WTC11 (cell line): ENCODE data around the gene SVOPL. TPM values are rescaled to one million over a fixed set of nuclear protein-coding genes. Genes with fewer than 3 reads are reported as not detected.
A peak's percentile ranks its signal among the peaks of the same experiment; 100 is the strongest.

Source experiments
- ATAC-seq: fragments of 200-7000 bp; cut with Tn5 transposase; 2 replicates; pipeline ENCODE4 v1.10.0; 2021; ENCODE audit warnings: mild to moderate bottlenecking, moderate library complexity
- CTCF ChIA-PET: fragments of 300-600 bp; sonication (Branson Sonifier 250); formaldehyde crosslinking; loops from one replicate; lab custom pipeline; 2021; ENCODE audit warnings: antibody characterized with exemption; lab: Charles Lee
- POLR2A ChIA-PET: fragments of 350-600 bp; sonication (Branson Sonifier 250); formaldehyde crosslinking; loops from one replicate; lab custom pipeline; 2021; ENCODE audit warnings: antibody characterized with exemption; lab: Charles Lee
- DNase-seq: peaks from one replicate; pipeline ENCODE4 v3.0.0; 2021; ENCODE audit warnings: low spot score
- H3K27ac Mint-ChIP-seq: 2 replicates; pipeline ENCODE4 v1.8.0; 2021; ENCODE audit warnings: mixed read lengths
- H3K27me3 Mint-ChIP-seq: 2 replicates; pipeline ENCODE4 v1.8.0; 2021; ENCODE audit warnings: low read depth, mild to moderate bottlenecking, moderate library complexity, mixed read lengths
- H3K36me3 Mint-ChIP-seq: 2 replicates; pipeline ENCODE4 v1.8.0; 2021; ENCODE audit warnings: mixed read lengths
- H3K4me1 Mint-ChIP-seq: 2 replicates; pipeline ENCODE4 v1.8.0; 2022; ENCODE audit warnings: mixed read lengths
- H3K4me3 Mint-ChIP-seq: 2 replicates; pipeline ENCODE4 v1.8.0; 2021; ENCODE audit warnings: mild to moderate bottlenecking, moderate library complexity, mixed read lengths
- H3K9me3 Mint-ChIP-seq: 2 replicates; pipeline ENCODE4 v1.8.0; 2021; ENCODE audit warnings: mixed read lengths
- ERG ChIP-seq: fragments of 250-450 bp; sonication (Bioruptor Pico); IDR thresholded peaks from 2 replicates; pipeline ENCODE4 v1.8.0; 2021; ENCODE audit warnings: mild to moderate bottlenecking
- ESRRA ChIP-seq: sonication (generic); formaldehyde crosslinking; IDR thresholded peaks from 2 replicates; pipeline ENCODE4 v1.8.1; 2022; ENCODE audit warnings: mild to moderate bottlenecking, missing genetic modification reagents, borderline replicate concordance
- GABPB1 ChIP-seq: sonication (generic); formaldehyde crosslinking; IDR thresholded peaks from 2 replicates; pipeline ENCODE4 v1.8.1; 2023; ENCODE audit warnings: mild to moderate bottlenecking, missing genetic modification reagents
- GRHL2 ChIP-seq: fragments of 250-450 bp; sonication (Bioruptor Pico); IDR thresholded peaks from 2 replicates; pipeline ENCODE4 v1.8.0; 2022; ENCODE audit warnings: mild to moderate bottlenecking, moderate library complexity; ENCODE audit not compliant: insufficient replicate concordance, severe bottlenecking
- GTF2I ChIP-seq: fragments of 250-450 bp; sonication (Bioruptor Pico); conservative IDR thresholded peaks from 2 replicates; pipeline ENCODE4 v1.4.0; 2021; ENCODE audit warnings: mild to moderate bottlenecking
- IRF1 ChIP-seq: sonication (generic); formaldehyde crosslinking; IDR thresholded peaks from 2 replicates; pipeline ENCODE4 v1.8.0; 2023; ENCODE audit warnings: missing genetic modification reagents
- JUN ChIP-seq: sonication (generic); formaldehyde crosslinking; IDR thresholded peaks from 2 replicates; pipeline ENCODE4 v1.8.0; 2023; ENCODE audit warnings: mild to moderate bottlenecking, missing genetic modification reagents
- MXD4 ChIP-seq: fragments of 250-450 bp; sonication (Bioruptor Pico); IDR thresholded peaks from 2 replicates; pipeline ENCODE4 v1.8.0; 2021; ENCODE audit warnings: mild to moderate bottlenecking, moderate library complexity, borderline replicate concordance
- NR1H2 ChIP-seq: sonication (generic); formaldehyde crosslinking; IDR thresholded peaks from 2 replicates; pipeline ENCODE4 v1.9.0; 2021; ENCODE audit warnings: mild to moderate bottlenecking, moderate library complexity, missing genetic modification reagents
- RELA ChIP-seq: sonication (generic); formaldehyde crosslinking; IDR thresholded peaks from 2 replicates; pipeline ENCODE4 v1.8.1; 2022; ENCODE audit warnings: missing genetic modification reagents, mild to moderate bottlenecking, borderline replicate concordance
- SMAD4 ChIP-seq: sonication (generic); formaldehyde crosslinking; IDR thresholded peaks from 2 replicates; pipeline ENCODE4 v1.8.0; 2022; ENCODE audit warnings: mild to moderate bottlenecking, missing genetic modification reagents
- USF1 ChIP-seq: sonication (generic); formaldehyde crosslinking; IDR thresholded peaks from 2 replicates; pipeline ENCODE4 v1.8.0; 2022; ENCODE audit warnings: mild to moderate bottlenecking, missing genetic modification reagents
- ZBTB21 ChIP-seq: sonication (generic); formaldehyde crosslinking; IDR thresholded peaks from 2 replicates; pipeline ENCODE4 v1.8.1; 2023; ENCODE audit warnings: mild to moderate bottlenecking, missing genetic modification reagents, borderline replicate concordance
- ZMAT4 ChIP-seq: fragments of 250-450 bp; sonication (Bioruptor Pico); IDR thresholded peaks from 2 replicates; pipeline ENCODE4 v1.9.0; 2021; ENCODE audit warnings: mild to moderate bottlenecking
- ZNF232 ChIP-seq: sonication (generic); formaldehyde crosslinking; IDR thresholded peaks from 2 replicates; pipeline ENCODE4 v1.8.0; 2022; ENCODE audit warnings: mild to moderate bottlenecking, missing genetic modification reagents
- ZNF425 ChIP-seq: fragments of 250-450 bp; sonication (Bioruptor Pico); conservative IDR thresholded peaks from 2 replicates; pipeline ENCODE4 v1.9.0; 2021; ENCODE audit warnings: mild to moderate bottlenecking
- total RNA-seq: library from RNA; stranded (reverse); gene quantifications from 3 replicates; pipeline ENCODE4 v1.2.3, GENCODE V29; 2021

SVOPL gene
- total RNA-seq, 1 experiment from 2014 or later: 1.9 TPM

- TF ChIP-seq ERG (CRISPR knock-in tag) (no peak), NR1H2 (CRISPR knock-in tag) (no peak), ZNF425 (CRISPR knock-in tag) (no peak), JUN (CRISPR knock-in tag) (no peak), IRF1 (CRISPR knock-in tag) (no peak), ZMAT4 (CRISPR knock-in tag) (no peak), ESRRA (no peak), SMAD4 (CRISPR knock-in tag) (no peak)
Measured at GRCh38 chr7:138546064-138546619, 155.0 kb downstream of the SVOPL start (continued).

GRCh38 chr7:138545123-138545522 lies 156.0 kb downstream of the SVOPL start:
- TF ChIP-seq GABPB1 (CRISPR knock-in tag) (no peak), GTF2I (CRISPR knock-in tag) (no peak), ZNF232 (CRISPR knock-in tag) (no peak), MXD4 (CRISPR knock-in tag) (no peak), GRHL2 (no peak), USF1 (CRISPR knock-in tag) (no peak), ZBTB21 (CRISPR knock-in tag) (no peak), RELA (no peak)

More at GRCh38 chr7:138545123-138545522, 156.0 kb downstream of the SVOPL start:
- Mint-ChIP-seq H3K9me3 (no peaks in the 10 kb centered on the region), H3K27me3 (no peaks in the 10 kb centered on the region), H3K27ac (peak overlapping the region; percentile 11), H3K4me1 (0 out of 2 replicates have a peak, but pooled peaks cover 3% of the 10 kb centered on the region), H3K36me3 (peaks cover 79% of the 10 kb centered on the region), H3K4me3 (no peak overlapping the region)
- DNase-seq: no peak
- ChIA-PET POLR2A (interaction anchor here (0.6 kb wide), 1 partner anchor 75 kb away, joined by 3 read pairs; no protein-coding TSS in a partner anchor), CTCF (no interaction called here)
- ATAC-seq: no peak

Other genes starting within 250 kb of the SVOPL start
- 103 to 113 TPM (median 104 TPM) in 3 replicates for gene TRIM24, start 241.1 kb downstream of the SVOPL start, total RNA-seq
- 0.11 to 0.18 TPM (median 0.11 TPM) in 3 replicates for gene TMEM213, start 96.6 kb upstream of the SVOPL start, total RNA-seq
- gene ATP6V0A4, start 96.8 kb upstream of the SVOPL start, total RNA-seq: 1.1 to 2.0 TPM (median 1.3 TPM) in 3 replicates